ENCODE results near the gene GGTA1. TPM values are rescaled to one million over a fixed set of nuclear protein-coding genes. Genes with fewer than 3 reads are reported as not detected.

Gene GGTA1
- total and polyA plus RNA-seq, 2 experiments from 2014 or later, result 0.16 TPM; not detected in 1

DNA sequence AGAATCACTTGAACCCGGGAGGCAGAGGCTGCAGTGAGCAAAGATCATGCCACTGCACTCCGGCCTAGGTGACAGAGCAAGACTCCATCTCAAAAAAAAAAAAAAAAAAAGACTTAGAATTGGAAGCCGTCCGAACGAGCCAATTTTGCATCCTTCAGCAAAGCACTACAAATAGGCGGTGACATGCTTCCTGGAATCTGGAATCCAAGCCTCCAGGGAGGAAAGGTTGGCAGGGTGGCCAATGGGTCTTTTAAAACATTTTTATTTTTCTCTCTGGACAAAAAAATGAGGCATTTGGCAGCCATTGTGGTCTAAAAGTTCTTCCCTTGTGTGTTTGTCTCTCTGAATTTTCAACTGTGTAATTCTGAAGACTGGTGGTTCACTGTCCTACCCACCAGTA is 26.4 kb downstream of the GGTA1 start:
- H3K27ac ChIP-seq (ENCODE audit: low read depth), result no peak overlapping the region
- peaks cover 37% of the 10 kb centered on the region for H3K4me1 Mint-ChIP-seq
- no peak overlapping the region for H3K4me3 Mint-ChIP-seq
- ATAC-seq, result no peak
- H3K27ac Mint-ChIP-seq, result no peak overlapping the region
- no peaks in the 10 kb centered on the region for H3K9me2 ChIP-seq (ENCODE audit: insufficient read depth)
- no peaks in the 10 kb centered on the region for H3K79me2 ChIP-seq (replicated peaks; ENCODE audit: insufficient read depth)
- DNase-seq (ENCODE audit: low spot score), result no peak
- no peak overlapping the region for H3K4me3 ChIP-seq
- H3K27me3 ChIP-seq (ENCODE audit: insufficient read depth), result no peaks in the 10 kb centered on the region
- no peaks in the 10 kb centered on the region for H3K36me3 ChIP-seq (ENCODE audit: insufficient read depth)
- H3K36me3 Mint-ChIP-seq (ENCODE audit: low read depth), result no peaks in the 10 kb centered on the region
- TF ChIP-seq JUNB (IDR thresholded peaks at IDR 0.05; ENCODE audit: unreplicated experiment), result no peak
- TF ChIP-seq ZNF462 (CRISPR knock-in tag; IDR thresholded peaks at IDR 0.05), result no peak
- no peak for TF ChIP-seq EZH2 (IDR thresholded peaks at IDR 0.05; ENCODE audit: low read depth, unreplicated experiment)
- TF ChIP-seq POLR2AphosphoS5 (IDR thresholded peaks at IDR 0.05; ENCODE audit: low read depth), result no peak
- no peak for TF ChIP-seq EZH2phosphoT487 (IDR thresholded peaks at IDR 0.05; ENCODE audit: unreplicated experiment)
- TF ChIP-seq ZNF331 (CRISPR knock-in tag; IDR thresholded peaks at IDR 0.05; ENCODE audit: low read depth), result no peak
- TF ChIP-seq ZNF114 (CRISPR knock-in tag; IDR thresholded peaks at IDR 0.05), result no peak
- no peak for TF ChIP-seq STAT1 (IDR thresholded peaks at IDR 0.05; ENCODE audit: unreplicated experiment)
- TF ChIP-seq CREB1 (CRISPR knock-in tag; IDR thresholded peaks at IDR 0.05; ENCODE audit: low read depth), result no peak
- TF ChIP-seq NANOG (IDR thresholded peaks at IDR 0.05; ENCODE audit: borderline replicate concordance), result no peak
- no peaks in the 10 kb centered on the region for H3F3A ChIP-seq (replicated peaks; ENCODE audit: low read depth)
- H2AFZ ChIP-seq, result no peak overlapping the region
- no peaks in the 10 kb centered on the region for H3K9me3 Mint-ChIP-seq
- no peaks in the 10 kb centered on the region for H4K20me1 ChIP-seq (replicated peaks; ENCODE audit: insufficient read depth)
- peaks cover 29% of the 10 kb centered on the region for H3K4me1 ChIP-seq (ENCODE audit: insufficient read depth)
- no peak overlapping the region for H3K4me2 ChIP-seq
- peaks cover 6% of the 10 kb centered on the region for H3K27me3 Mint-ChIP-seq (ENCODE audit: insufficient read depth, low read depth, poor library complexity)

All from GM23338 (cell line).